Adrenal gland (tissue), 12 donors: ENCODE measurements around the gene JARID2. TPM values are rescaled to one million over a fixed set of nuclear protein-coding genes. Genes with fewer than 3 reads are reported as not detected.

Experiments
- DNase-seq, 7 donors: peaks; one replicate each; pipeline ENCODE4 v3.0.0-alpha.2; 2019 to 2020
- H3K27ac ChIP-seq, 5 donors: fragments of 200-600 bp; sonication (generic) in 4 of 5; 1 replicate in 3 of 5; 2 replicates in 2 of 5; pipeline versions ENCODE4 v1.5.1 to v1.8.0; 2016 to 2020; ENCODE audit warnings: mild to moderate bottlenecking in 1 of 5
- H3K27me3 ChIP-seq: fragments of 200-600 bp; 2 replicates; pipeline ENCODE4 v1.8.0; 2021
- H3K36me3 ChIP-seq, 2 donors: fragments of 200-600 bp; replicated peaks in 1 of 2; 1 replicate in 1 of 2; 2 replicates in 1 of 2; pipeline versions ENCODE4 v1.5.1 to v1.8.0; 2018 to 2022
- H3K4me1 ChIP-seq, 2 donors: fragments of 200-600 bp; replicated peaks in 1 of 2; 1 replicate in 1 of 2; 2 replicates in 1 of 2; pipeline versions ENCODE4 v1.5.1 to v1.8.0; 2018 to 2021
- H3K4me3 ChIP-seq, 4 donors: fragments of 200-600 bp; sonication (generic) in 3 of 4; one replicate each; pipeline ENCODE4 v1.5.1; 2016 to 2018
- H3K9me3 ChIP-seq, 3 donors: fragments of 200-600 bp; sonication (generic) in 1 of 3; replicated peaks in 1 of 3; 1 replicate in 2 of 3; 2 replicates in 1 of 3; pipeline versions ENCODE4 v1.5.1 to v1.8.0; 2016 to 2021
- CTCF ChIP-seq, 6 experiments: fragments of 450-650 bp in 4 of 6; fragments of 200-600 bp in 2 of 6; sonication (generic) in 1 of 6; IDR thresholded peaks; 1 replicate in 5 of 6; 2 replicates in 1 of 6; pipeline versions ENCODE4 v1.5.1 to v1.8.0; 2016 to 2021; ENCODE audit warnings: antibody characterized with exemption in 6 of 6, mild to moderate bottlenecking in 2 of 6, moderate library complexity in 1 of 6
- POLR2A ChIP-seq, 2 donors: fragments of 450-650 bp; IDR thresholded peaks; one replicate each; pipeline ENCODE4 v1.6.1; 2017; ENCODE audit warnings: antibody characterized with exemption in 2 of 2, mild to moderate bottlenecking in 2 of 2, moderate library complexity in 1 of 2
- WGBS, 4 donors: extraction: QIAGEN DNeasy Blood & Tissue Kit in 2 of 4; methylation state at CpG; one replicate each; pipeline versions ENCODE4 v1.1.5 to v1.1.7; 2013 to 2017; 5-methylcytosine and 5-hydroxymethylcytosine counted together
- intact Hi-C, 2 donors: fragments of 100-400 bp; cut with DNase I; formaldehyde crosslinking; loops; one replicate each; pipeline versions ENCODE4 v1.14.1 to v1.15.0; 2022 to 2023
- polyA plus RNA-seq, 3 donors: library from polyadenylated mRNA; stranded (reverse); fragments of 200-250 nt in 2 of 3; fragments of 350-450 nt in 1 of 3; fragmentation: Illumina TruSeq in 1 of 3; extraction: RNeasy Lipid Tissue Mini Kit (QIAGEN cat#74804) in 1 of 3; gene quantifications; one replicate each; pipeline ENCODE4 v1.2.3, GENCODE V29; 2013 to 2014
- total RNA-seq, 9 donors: library from RNA; depleted of rRNA in 4 of 9; stranded (reverse); fragments of >200 nt in 4 of 9; fragments of 120-200 nt in 1 of 9; fragmentation: NEBNext Ultra II Directional in 1 of 9; extraction: Animal tissue kit (Norgen Biotek cat#: 25700) in 1 of 9; gene quantifications; one replicate each; pipeline versions ENCODE4 v1.1.0 to v1.2.4, GENCODE V29; 2013 to 2023
- donor health status: healthy with polysubstance abuse.
- donor health status: Bipolar disorder and iron deficiency.
- donor health status: DM: yes; HTN: yes; CAD: no.
- donor health status: DM: no; HTN: no; CAD: no.
- donor health status: DM: no; HTN: no; CAD: no.
- donor health status: DM: yes; HTN: yes; CAD: no.

The JARID2 gene
- total and polyA plus RNA-seq, 12 donors, result 3.0 to 13.6 (median 8.2) TPM

GRCh38 chr6:15515660-15516375 lies 269.9 kb downstream of the JARID2 start:
- intact Hi-C loops, result loop anchor here in 1 of 2 donors (10.0 kb wide), 1 partner anchor 99 kb away; no protein-coding TSS in a partner anchor
- Histone ChIP-seq H3K4me1 (peaks cover 0 to under 1% of the 10 kb centered on the region in 2 donors), H3K27ac (no peak overlapping the region), H3K9me3 (no peaks in the 10 kb centered on the region), H3K4me3 (no peak overlapping the region), H3K36me3 (peaks cover 0 to 57% of the 10 kb centered on the region in 2 donors), H3K27me3 (no peaks in the 10 kb centered on the region)
- TF ChIP-seq CTCF (IDR thresholded peaks at IDR 0.05), result no peak
- TF ChIP-seq POLR2A (IDR thresholded peaks at IDR 0.05), result no peak
- DNase-seq, result no peak
- 79 to 85% (median 82%) methylated on average over 18 of the region's 18 CpGs for WGBS, 4 donors

- Histone ChIP-seq H3K36me3 (peaks cover 0 to 63% of the 10 kb centered on the region in 2 donors), H3K27me3 (no peaks in the 10 kb centered on the region), H3K4me1 (no peaks in the 10 kb centered on the region), H3K9me3 (no peaks in the 10 kb centered on the region), H3K27ac (no peak overlapping the region), H3K4me3 (no peak overlapping the region)
- WGBS, 4 donors, result 95 to 97% (median 96%) methylated on average over 6 to 13 of the region's 13 CpGs
- no peak for DNase-seq
- intact Hi-C loops, result loop anchor here in 1 of 2 donors (10.0 kb wide), 1 partner anchor 98 kb away; no protein-coding TSS in a partner anchor
- TF ChIP-seq POLR2A (IDR thresholded peaks at IDR 0.05) (no peak), CTCF (IDR thresholded peaks at IDR 0.05) (no peak)
Observed at GRCh38 chr6:15516378-15516777, 270.5 kb downstream of the JARID2 start.

- no peak for DNase-seq
- no peaks in the 10 kb centered on the region for H3K4me1 ChIP-seq
- intact Hi-C loops, result loop anchor here in 1 of 2 donors (10.0 kb wide), 1 partner anchor 98 kb away; no protein-coding TSS in a partner anchor
- H3K9me3 ChIP-seq, result no peaks in the 10 kb centered on the region
- peaks cover 0 to 61% of the 10 kb centered on the region in 2 donors for H3K36me3 ChIP-seq
- TF ChIP-seq CTCF (IDR thresholded peaks at IDR 0.05), result no peak
- no peak overlapping the region for H3K27ac ChIP-seq
- no peak overlapping the region for H3K4me3 ChIP-seq
- H3K27me3 ChIP-seq, result no peaks in the 10 kb centered on the region
- 94 to 97% (median 95%) methylated on average over 3 to 29 of the region's 29 CpGs for WGBS, 4 donors
Observed at GRCh38 chr6:15516923-15517560, 271.2 kb downstream of the JARID2 start.

- intact Hi-C loops, result loop anchor here in 1 of 2 donors (10.0 kb wide), 1 partner anchor 97 kb away; no protein-coding TSS in a partner anchor
Observed at GRCh38 chr6:15517600-15517999, 271.7 kb downstream of the JARID2 start.

More at GRCh38 chr6:15517600-15517999, 271.7 kb downstream of the JARID2 start:
- Histone ChIP-seq H3K27me3 (no peaks in the 10 kb centered on the region), H3K4me3 (no peak overlapping the region), H3K9me3 (no peaks in the 10 kb centered on the region), H3K27ac (no peak overlapping the region), H3K36me3 (peaks cover 0 to 63% of the 10 kb centered on the region in 2 donors), H3K4me1 (no peaks in the 10 kb centered on the region)
- no peak for DNase-seq
- no peak for TF ChIP-seq CTCF (IDR thresholded peaks at IDR 0.05)
- no peak for TF ChIP-seq POLR2A (IDR thresholded peaks at IDR 0.05)
- WGBS, 4 donors, result 86 to 97% (median 96%) methylated on average over 6 to 11 of the region's 11 CpGs
